HG03025 (cell line): ENCODE results near the gene PDE4D.

Experiments used
- ATAC-seq: cut with Tn5 transposase; IDR thresholded peaks from one replicate; pipeline ENCODE4 v1.9.1; 2021; ENCODE audit warnings: mild to moderate bottlenecking, moderate library complexity; ENCODE audit not compliant: unreplicated experiment, low FRiP score

The PDE4D gene

GRCh38 chr5:59893429-59894227, at the start of gene PDE4D:
TSS of gene PDE4D (minus strand) at chr5:59893726.
- ATAC-seq: no peak

DNA sequence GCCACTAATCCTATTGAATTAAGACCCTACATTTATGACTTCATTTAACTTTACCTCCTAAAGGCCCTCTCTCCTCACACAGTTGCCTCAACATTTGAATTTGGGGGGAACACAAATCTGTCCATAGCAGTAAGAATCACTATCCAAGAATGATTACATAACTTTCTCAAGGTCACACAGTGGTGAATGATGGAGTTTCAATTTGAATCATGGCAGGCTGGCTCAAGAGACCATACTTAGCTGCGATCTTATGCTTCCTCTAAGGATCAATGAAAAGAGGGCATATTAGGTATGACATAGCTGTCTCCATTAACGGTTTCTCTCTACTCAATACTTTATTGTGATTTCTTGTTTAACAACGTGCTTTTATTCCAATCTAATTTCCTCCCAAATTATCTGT, 44.1 kb upstream of the PDE4D start:
- ATAC-seq: no peak

DNA sequence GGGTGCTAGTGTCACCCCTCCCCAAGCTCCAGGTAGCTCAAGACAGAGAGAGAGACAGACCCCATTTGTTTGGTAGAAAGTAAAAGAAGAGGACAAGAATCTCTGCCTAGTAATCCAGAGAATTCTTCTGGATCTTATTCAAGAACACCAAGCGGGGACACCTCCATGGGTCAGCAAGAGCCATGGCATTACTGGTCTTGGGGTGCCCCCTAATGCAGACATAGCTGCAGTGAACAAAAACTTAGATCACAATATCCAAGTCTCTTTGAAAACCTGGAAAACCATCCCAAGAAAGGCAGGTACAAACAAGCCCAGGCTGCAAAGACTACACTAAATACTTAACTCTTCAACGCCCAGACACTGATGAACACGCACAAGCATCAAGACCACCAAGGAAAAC, 29.9 kb upstream of the PDE4D start:
- no peak for ATAC-seq

DNA sequence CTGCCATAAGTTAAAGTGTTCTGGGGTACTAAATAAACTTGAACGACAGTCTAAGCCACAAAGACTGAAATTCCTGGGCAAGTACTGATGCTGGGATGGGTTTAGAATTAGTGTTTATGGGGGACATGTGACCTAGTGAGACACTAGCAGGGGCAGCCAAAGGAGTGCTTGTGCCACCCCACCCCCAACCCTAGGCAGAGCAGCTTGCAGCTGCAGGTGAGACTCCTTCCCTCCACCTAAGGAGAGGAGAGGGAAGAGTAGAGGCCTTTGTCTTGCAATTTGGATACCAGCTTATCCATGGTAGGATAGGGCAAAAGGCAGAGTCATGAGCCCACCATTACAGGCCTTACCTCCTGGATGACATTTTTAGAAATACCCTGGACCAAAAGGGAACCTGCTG, 28.7 kb upstream of the PDE4D start:
- no peak for ATAC-seq

- no peak for ATAC-seq
These were observed 28.3 kb upstream of the PDE4D start for GRCh38 chr5:59921816-59922215.

DNA sequence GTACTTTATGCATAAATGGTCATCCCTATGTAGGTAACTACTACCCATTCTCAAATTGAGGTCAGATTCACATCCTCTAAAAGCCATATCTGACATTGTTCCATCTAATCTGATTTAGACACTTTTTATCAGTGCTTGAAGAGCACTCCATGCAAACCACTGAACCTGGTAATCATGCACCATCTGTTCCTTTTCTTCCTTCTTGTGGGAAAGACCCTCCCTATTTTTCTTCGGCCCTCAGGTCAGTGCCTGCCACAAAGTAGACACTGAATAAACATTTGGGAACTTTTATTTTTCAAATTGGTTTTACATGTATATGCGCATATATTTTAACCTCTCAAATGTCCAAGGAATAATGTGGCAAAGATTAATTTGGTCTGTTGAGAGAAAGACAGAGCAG, 26.0 kb upstream of the PDE4D start:
- ATAC-seq: no peak

DNA sequence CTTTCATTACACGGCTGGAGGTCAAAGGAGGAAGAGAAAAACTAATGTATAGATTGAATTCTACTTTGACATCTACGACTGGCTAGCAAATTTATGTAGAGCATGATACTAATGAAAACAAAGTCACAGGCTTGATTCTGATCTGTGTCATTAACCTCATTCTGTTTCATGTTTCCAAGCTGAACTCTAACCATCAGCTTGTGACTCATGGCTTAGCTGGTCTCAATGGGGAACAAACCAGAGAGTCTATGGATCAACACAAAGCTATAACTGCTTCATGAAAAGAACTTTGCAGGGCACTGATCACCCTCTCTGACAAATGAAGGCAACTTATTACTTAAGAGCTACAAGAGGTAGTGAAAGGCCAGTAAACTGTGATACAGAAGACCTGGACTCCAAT, 23.6 kb upstream of the PDE4D start:
- ATAC-seq: no peak

GRCh38 chr5:59905188-59905587, 11.7 kb upstream of the PDE4D start:
- ATAC-seq: no peak

DNA sequence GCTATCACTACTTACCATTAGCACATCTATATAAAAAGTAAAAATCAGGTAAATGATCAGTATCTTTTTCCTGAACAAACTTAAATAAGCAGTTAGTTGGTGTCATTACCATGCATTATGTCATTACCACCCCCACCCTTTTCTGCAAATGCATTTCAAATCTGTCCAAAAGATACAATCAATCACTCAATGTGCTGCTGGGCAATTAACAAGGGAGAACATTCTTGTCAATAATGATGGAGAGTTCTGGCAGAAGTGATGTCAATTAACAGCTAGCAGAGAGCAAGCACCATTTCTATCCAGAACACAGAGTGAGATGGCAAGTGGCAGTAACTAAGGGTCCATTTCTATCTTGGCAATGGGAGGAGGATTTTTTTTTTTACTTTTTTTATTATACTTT, 3.5 kb upstream of the PDE4D start:
- no peak for ATAC-seq

DNA sequence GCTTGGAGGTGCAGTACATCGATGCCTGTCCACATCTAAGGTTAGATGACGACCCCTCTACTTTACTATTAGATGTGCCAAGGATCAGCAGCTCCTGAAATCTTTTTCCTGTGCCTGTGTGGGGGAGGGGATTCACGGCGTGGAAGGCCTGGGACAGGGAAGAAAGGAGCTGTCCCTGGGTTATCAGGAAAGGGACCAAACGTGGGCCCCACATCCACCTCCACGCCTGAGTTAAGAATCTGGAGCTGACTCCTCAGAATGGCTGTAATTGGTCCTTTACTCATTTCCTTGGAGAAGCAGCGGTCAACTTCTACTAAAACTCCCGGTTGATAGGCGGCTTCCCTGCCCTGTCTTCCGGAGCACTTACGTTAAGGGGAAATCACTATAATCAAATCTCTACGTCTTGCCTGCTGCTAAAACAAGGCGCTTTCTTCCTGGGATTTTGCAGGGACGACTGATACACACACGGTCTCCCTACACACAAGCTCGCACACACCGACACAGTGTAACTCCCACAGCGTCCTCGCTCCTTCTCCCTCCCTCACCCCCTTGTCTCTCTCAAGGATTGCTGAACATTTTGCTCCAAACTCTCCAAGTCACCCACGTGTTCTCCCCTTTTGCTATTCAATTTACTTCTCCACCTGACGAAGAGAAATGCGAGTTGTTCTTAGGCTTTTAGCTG, 1.4 kb downstream of the PDE4D start:
- ATAC-seq: no peak

DNA sequence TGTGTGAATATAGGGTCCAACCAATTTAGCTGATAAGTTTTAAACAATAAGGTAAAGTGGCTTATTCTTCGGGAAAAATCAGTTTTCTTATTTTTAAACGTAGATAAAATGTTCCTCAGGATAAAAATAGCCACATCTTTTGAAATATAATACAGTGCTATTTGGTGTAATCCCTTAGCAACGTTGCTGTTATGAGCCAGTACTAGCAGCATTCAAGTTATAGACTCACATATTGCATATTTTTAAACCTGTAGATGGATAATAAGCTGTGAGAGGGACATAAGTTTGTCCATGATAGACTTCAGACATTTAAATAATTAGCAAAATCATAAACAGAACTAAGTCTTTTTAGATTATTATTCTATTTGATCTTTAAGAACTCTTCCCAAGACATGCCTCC, 6.3 kb downstream of the PDE4D start:
- no peak for ATAC-seq

DNA sequence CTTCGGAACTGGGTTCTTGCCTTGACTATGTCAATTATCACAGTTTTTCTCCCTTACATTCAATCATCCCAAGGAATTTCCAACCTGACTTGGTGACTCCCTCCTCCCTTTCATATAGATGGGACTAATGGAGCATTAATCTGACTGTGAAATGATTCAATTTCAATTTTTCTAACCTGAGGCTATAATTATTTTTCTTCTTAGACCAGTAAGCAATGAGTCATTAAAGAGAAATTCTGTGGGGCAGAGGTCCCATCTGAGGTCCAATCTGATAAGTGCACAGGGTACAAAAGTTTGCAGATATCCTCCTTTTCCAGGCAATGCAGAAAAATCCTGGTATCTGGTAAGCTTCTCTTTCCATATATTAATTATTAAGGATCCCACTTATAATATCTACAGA, 18.9 kb downstream of the PDE4D start:
- ATAC-seq: no peak

GRCh38 chr5:59873113-59873512, 20.4 kb downstream of the PDE4D start:
- ATAC-seq: no peak

DNA sequence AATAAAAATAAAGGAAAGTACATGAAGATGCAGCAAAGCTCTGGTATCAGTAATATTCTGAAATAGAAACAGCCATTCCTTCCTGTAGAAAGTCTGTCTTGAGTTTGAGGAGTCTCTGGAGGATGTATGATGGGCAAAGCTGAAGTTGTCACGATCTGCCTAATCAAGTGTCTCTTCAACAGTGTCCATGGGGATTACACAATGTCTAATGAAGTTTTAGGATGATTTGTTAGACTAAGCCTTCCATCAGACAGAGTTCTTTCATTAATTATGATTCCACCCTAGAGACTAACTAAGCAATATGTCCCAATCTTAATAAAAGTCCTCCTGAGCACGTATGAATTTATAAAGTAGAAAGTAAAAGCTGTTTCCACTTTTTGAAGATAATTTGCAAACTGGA, 26.9 kb downstream of the PDE4D start:
- no peak for ATAC-seq

GRCh38 chr5:59864718-59865117, 28.8 kb downstream of the PDE4D start:
- ATAC-seq: no peak

- no peak for ATAC-seq
These were observed 29.7 kb downstream of the PDE4D start for GRCh38 chr5:59863777-59864176.

DNA sequence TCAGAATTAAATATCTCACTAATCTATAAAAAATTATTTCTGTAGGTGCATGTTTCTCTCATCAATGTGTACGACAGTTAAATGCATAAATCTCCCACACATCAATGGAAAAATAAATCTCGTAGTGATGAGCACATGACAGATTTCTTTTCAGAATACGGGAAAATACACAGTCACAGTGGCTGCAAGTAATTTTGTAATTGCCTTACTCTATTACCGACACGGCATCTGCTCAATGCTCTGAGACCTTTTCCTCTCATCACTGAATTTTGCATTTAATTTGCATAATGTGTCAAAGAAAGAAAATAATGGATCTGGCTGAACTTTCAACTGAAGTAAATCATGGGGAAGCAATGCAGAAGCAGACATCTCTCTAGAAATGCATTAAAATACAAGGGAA, 37.2 kb downstream of the PDE4D start:
- no peak for ATAC-seq

- ATAC-seq: no peak
These were observed 42.8 kb downstream of the PDE4D start for GRCh38 chr5:59850766-59851165.

DNA sequence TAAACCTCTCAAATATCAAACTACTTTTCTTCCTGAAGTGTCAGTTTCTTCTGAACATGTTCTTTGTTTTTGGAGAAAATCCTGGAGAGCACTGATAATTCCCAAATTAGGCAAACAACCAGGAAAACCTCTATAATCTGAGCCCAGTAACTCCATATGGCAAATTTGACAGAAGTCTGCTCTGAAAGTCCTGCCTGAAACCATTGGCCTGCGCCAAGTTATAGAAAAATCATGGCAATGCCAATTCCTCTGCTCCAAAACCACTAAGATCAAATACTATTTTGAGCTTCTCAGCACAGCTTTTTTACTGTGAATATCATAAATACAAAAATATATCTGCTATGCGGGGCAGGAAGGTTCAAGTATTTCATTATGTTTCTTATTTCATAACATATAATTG, 45.9 kb downstream of the PDE4D start:
- no peak for ATAC-seq

GRCh38 chr5:59845730-59846129, 47.8 kb downstream of the PDE4D start:
- no peak for ATAC-seq

DNA sequence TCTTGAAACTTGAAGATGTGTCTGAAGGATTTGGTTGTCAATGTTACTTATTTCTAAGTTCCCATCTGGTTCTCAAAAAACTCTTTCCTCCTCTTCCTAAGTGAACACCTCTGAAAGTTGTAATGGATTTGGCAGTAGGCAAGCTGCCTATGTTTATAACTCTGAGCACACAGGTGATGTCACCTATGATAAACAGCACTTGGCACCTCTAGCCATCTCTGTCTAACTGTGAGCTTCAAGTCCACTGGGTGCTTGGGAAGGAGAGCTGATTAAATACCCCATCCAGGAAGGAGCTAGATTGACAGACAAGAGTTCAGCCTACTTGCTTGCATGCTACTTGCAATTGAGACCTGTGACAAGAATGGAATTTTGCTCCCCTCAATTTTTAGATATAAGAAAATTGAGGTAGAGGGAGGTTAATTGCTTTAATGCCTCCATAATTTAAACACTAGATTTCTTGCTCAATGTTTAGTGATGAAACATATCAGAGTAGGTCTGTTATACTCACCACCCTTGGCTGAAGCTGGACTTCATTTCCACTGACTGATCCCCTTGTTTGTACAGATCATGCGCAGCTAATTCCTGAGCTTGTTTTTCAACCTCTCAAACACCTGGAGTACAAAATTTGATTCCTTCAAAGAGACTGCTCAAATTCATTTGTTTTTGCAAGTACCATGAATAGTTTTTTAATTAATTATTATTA, 49.9 kb downstream of the PDE4D start:
- ATAC-seq: no peak

DNA sequence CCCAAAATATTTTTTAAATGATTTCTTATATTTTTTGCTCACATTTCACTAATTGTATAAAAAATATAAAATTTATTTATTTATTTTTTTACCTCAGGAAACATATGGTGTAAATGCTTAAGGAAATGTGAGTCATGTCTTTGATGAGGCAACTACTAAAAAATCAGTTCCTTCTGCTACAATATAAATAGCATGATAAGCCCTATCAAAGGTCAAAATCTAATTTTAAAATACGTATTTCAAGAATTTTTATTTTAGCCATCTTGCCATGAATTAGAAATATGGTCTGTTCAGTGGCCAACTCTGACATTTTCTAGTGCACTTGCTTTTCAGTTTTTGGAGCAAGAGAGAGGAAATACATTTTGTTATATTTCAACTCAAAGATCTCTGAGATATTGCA, 50.5 kb downstream of the PDE4D start:
- ATAC-seq: no peak
